Body of pancreas (tissue), 4 donors: ENCODE data around the gene ADIPOQ. TPM values are rescaled to one million over a fixed set of nuclear protein-coding genes. Genes with fewer than 3 reads are reported as not detected.
"Not testable (repeated sequence)": the region's sequence is repeated elsewhere in the genome, so short reads cannot be mapped to it uniquely, and the experiment has no call there.

Experiments
- ATAC-seq: fragments of 150-250 bp; one replicate; pipeline ENCODE4 v1.9.1; 2016
- DNase-seq, 4 donors: peaks; one replicate each; pipeline ENCODE4 v3.0.0-alpha.2; 2019
- H3K27ac ChIP-seq, 4 donors: fragments of 200-600 bp; sonication (generic); 1 replicate in 3 of 4; 2 replicates in 1 of 4; pipeline versions ENCODE4 v1.5.1 to v1.6.1; 2016 to 2019; ENCODE audit warnings: mild to moderate bottlenecking in 1 of 4, mixed read lengths in 1 of 4, moderate library complexity in 1 of 4
- H3K27me3 ChIP-seq, 2 donors: fragments of 200-600 bp; sonication (generic); one replicate each; pipeline ENCODE4 v1.6.0; 2016; ENCODE audit warnings: mild to moderate bottlenecking in 1 of 2
- H3K36me3 ChIP-seq, 2 donors: fragments of 200-600 bp; sonication (generic); replicated peaks in 1 of 2; 2 replicates each; pipeline ENCODE4 v1.5.1; 2016; ENCODE audit warnings: low read depth in 2 of 2; ENCODE audit not compliant: insufficient read depth in 1 of 2
- H3K4me1 ChIP-seq: fragments of 200-600 bp; sonication (generic); one replicate; pipeline ENCODE4 v1.6.0; 2016
- H3K4me3 ChIP-seq, 2 donors: fragments of 200-600 bp; sonication (generic); 1 replicate in 1 of 2; 2 replicates in 1 of 2; pipeline ENCODE4 v1.5.1; 2016 to 2019
- H3K9me3 ChIP-seq, 3 donors: fragments of 200-600 bp; sonication (generic); 1 replicate in 2 of 3; 2 replicates in 1 of 3; pipeline ENCODE4 v1.5.1; 2016
- CTCF ChIP-seq, 7 experiments: fragments of 450-650 bp in 4 of 7; fragments of 200-600 bp in 3 of 7; sonication (generic) in 3 of 7; IDR thresholded peaks; one replicate each; pipeline ENCODE4 v1.5.1; 2016 to 2019; ENCODE audit warnings: antibody characterized with exemption in 7 of 7
- POLR2A ChIP-seq, 3 donors: fragments of 450-650 bp; IDR thresholded peaks; one replicate each; pipeline ENCODE4 v1.6.1; 2016; ENCODE audit warnings: antibody characterized with exemption in 3 of 3, mild to moderate bottlenecking in 2 of 3
- WGBS, 2 donors: methylation state at CpG; one replicate each; pipeline ENCODE4 v1.1.5; 2017; 5-methylcytosine and 5-hydroxymethylcytosine counted together
- intact Hi-C: fragments of 100-400 bp; cut with DNase I; formaldehyde crosslinking; loops from one replicate; pipeline ENCODE4 v1.15.1; 2023
- total RNA-seq, 2 donors: library from RNA; depleted of rRNA; stranded (reverse); fragments of >200 nt; gene quantifications; one replicate each; pipeline ENCODE4 v1.1.0, GENCODE V29; 2016

ADIPOQ gene
- total RNA-seq, 2 donors from 2014 or later: 10.9 to 188 TPM

- TF ChIP-seq CTCF (IDR thresholded peaks at IDR 0.05) (no peak), POLR2A (IDR thresholded peaks at IDR 0.05) (no peak)
- H3K27me3 ChIP-seq: no peaks in the 10 kb centered on the region
- ATAC-seq (no peak), DNase-seq (no peak)
- H3K27ac ChIP-seq: no peak overlapping the region
- H3K9me3 ChIP-seq: no peaks in the 10 kb centered on the region
- WGBS, 2 donors: 61 to 63% methylated on average over 10 of the region's 10 CpGs
- intact Hi-C loops: no loop called here
- no peak overlapping the region for H3K4me3 ChIP-seq
- no peaks in the 10 kb centered on the region for H3K36me3 ChIP-seq
- H3K4me1 ChIP-seq: no peaks in the 10 kb centered on the region
These were observed 3.2 kb downstream of the ADIPOQ start for GRCh38 chr3:186845756-186846155.

GRCh38 chr3:186847437-186847836 is 4.9 kb downstream of the ADIPOQ start:
- Histone ChIP-seq H3K9me3 (no peaks in the 10 kb centered on the region), H3K4me3 (no peak overlapping the region), H3K27me3 (no peaks in the 10 kb centered on the region), H3K4me1 (no peaks in the 10 kb centered on the region), H3K36me3 (no peaks in the 10 kb centered on the region), H3K27ac (no peak overlapping the region)
- TF ChIP-seq CTCF (IDR thresholded peaks at IDR 0.05): no peak
- 51 to 56% methylated on average over 2 of the region's 2 CpGs for WGBS, 2 donors
- ATAC-seq: no peak
- DNase-seq: no peak
- intact Hi-C loops: no loop called here

- H3K36me3 ChIP-seq: no peaks in the 10 kb centered on the region
- no peaks in the 10 kb centered on the region for H3K4me1 ChIP-seq
- no peaks in the 10 kb centered on the region for H3K9me3 ChIP-seq
- H3K4me3 ChIP-seq: no peak overlapping the region
- DNase-seq (no peak), ATAC-seq (no peak)
- TF ChIP-seq POLR2A (IDR thresholded peaks at IDR 0.05) (no peak), CTCF (IDR thresholded peaks at IDR 0.05) (peak in 6 of 7 experiments; percentile 19 to 59 (median 42))
- H3K27me3 ChIP-seq: no peaks in the 10 kb centered on the region
- 3 to 5% methylated on average over 1 of the region's 1 CpG for WGBS, 2 donors
- no peak overlapping the region for H3K27ac ChIP-seq
- intact Hi-C loops: no loop called here
These were observed 7.0 kb downstream of the ADIPOQ start for GRCh38 chr3:186849374-186849975.

GRCh38 chr3:186851835-186852234 is 9.3 kb downstream of the ADIPOQ start:
- not testable (repeated sequence) for H3K4me1 ChIP-seq, H3K4me3 ChIP-seq, H3K36me3 ChIP-seq, H3K9me3 ChIP-seq, DNase-seq, ATAC-seq, H3K27me3 ChIP-seq, H3K27ac ChIP-seq
- WGBS, 2 donors: 72 to 89% methylated on average over 3 of the region's 3 CpGs
- intact Hi-C loops: loop anchor here (10.0 kb wide), 1 partner anchor 313 kb away; no protein-coding TSS in a partner anchor

- H3K9me3 ChIP-seq: no peaks in the 10 kb centered on the region
- intact Hi-C loops: loop anchor here (10.0 kb wide), 1 partner anchor 312 kb away; no protein-coding TSS in a partner anchor
These were observed 10.5 kb downstream of the ADIPOQ start for GRCh38 chr3:186852994-186853393.

More at GRCh38 chr3:186852994-186853393, 10.5 kb downstream of the ADIPOQ start:
- TF ChIP-seq POLR2A (IDR thresholded peaks at IDR 0.05) (no peak), CTCF (IDR thresholded peaks at IDR 0.05) (no peak)
- Histone ChIP-seq H3K4me3 (no peak overlapping the region), H3K27ac (no peak overlapping the region), H3K4me1 (no peaks in the 10 kb centered on the region), H3K27me3 (no peaks in the 10 kb centered on the region), H3K36me3 (no peaks in the 10 kb centered on the region)
- WGBS, 2 donors: 53 to 83% methylated on average over 5 to 6 of the region's 6 CpGs
- no peak for ATAC-seq
- no peak for DNase-seq
